Cortex of kidney (tissue), 1 donor: ENCODE measurements around the gene AGTPBP1.
"Not testable (repeated sequence)": the region's sequence is repeated elsewhere in the genome, so short reads cannot be mapped to it uniquely, and the experiment has no call there.

Experiments used
- DNase-seq: peaks from one replicate; lab custom pipeline; 2025; lab: John Stamatoyannopoulos, UW

The AGTPBP1 gene

DNA sequence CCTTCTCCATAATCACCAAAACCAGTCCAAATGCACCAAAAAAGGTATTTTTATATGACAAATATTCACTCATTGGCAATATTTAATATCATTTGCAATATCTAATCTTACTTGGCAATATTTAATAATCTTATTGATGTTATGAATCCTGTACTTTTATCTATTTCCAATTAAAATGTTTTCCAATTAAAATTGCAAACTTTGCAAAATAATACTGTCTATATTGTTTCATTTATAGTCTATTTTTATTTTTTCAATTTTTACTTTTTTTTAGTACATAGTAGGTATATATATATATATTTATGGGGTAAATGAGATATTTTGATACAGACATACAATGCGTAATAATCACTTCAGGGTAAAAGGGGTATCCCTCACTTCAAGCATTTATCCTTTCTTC lies 109.9 kb downstream of the AGTPBP1 start:
- DNase-seq, result no peak

GRCh38 chr9:85630676-85631075 lies 111.1 kb downstream of the AGTPBP1 start:
- DNase-seq, result no peak

- no peak for DNase-seq
Measured at GRCh38 chr9:85617141-85617670, 124.5 kb downstream of the AGTPBP1 start.

DNA sequence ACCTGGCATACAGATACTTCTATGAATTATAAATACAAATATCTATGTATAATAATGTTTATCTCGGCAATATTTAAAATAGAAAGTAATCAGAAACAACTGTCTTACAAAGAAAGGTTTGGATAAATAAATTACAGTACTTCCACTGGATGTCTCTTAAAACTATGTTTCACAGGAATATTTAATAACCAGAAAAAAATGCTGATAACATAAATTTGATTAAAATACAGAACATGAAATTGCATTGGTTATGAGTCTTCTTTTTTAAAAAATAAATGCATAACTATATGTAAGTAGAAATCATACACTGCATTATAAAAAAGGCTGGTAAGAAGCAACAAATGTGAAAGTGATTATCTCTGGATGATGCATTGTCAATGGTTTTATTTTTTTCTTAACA lies 126.0 kb downstream of the AGTPBP1 start:
- no peak for DNase-seq

DNA sequence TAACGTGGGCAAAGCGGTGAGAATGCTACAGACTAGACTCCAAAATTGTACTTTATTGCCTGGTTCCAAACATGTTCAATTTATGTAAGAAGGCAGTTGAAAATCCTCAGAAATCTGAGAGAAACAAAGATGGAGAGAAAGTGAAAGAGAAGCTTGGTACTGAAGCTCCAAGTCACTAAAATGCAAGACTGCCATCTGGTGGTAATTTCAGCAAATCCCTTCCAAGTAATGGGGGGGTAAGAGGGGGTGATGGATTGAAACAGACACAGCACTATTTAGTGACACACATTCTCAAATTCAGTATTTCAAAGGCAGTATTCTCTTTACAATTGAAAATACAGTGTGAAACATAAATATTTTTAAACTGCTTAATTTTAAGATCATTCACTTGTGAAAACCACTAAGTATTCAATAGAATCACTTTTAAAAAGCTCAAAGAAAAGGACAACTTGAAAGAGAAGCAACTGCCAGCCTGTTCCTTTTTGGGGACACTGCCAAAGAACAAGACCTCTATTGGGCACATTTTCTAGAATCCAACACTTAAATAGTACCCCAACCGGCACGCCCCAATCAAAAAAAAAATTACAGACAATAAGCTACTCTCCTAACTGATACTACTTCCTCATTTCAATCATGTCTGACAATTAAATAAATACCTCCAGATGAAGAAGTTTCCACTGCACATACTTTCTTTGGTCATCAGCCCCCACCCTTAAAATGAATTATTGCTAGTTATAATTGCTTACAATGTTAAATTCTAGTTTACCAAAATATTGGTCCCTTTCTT lies 131.5 kb downstream of the AGTPBP1 start:
- no peak for DNase-seq

DNA sequence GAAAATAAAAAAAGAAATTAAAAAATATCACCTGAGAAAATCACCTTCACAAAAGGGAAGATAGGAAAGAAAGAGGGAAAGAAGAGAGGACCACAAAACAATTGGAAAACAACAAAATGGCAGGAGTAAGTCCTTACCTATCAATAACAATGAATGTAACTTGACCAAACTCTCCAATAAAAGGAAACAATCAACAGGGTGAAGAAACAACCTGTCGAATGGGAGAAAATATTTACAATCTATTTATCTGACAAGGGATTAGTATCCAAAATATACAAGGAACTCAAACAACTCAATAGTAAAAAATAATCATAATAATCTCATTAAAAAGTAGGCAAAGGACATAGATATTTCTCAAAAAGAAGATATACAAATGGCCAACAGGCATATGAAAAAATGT lies 135.8 kb downstream of the AGTPBP1 start:
- DNase-seq, result no peak

- no peak for DNase-seq
Measured at GRCh38 chr9:85603936-85604335, 137.8 kb downstream of the AGTPBP1 start.

- DNase-seq, result no peak
Measured at GRCh38 chr9:85602742-85603141, 139.0 kb downstream of the AGTPBP1 start.

- DNase-seq, result no peak
Measured at GRCh38 chr9:85600675-85601263, 141.0 kb downstream of the AGTPBP1 start.

GRCh38 chr9:85599540-85600105 lies 142.1 kb downstream of the AGTPBP1 start:
- no peak for DNase-seq

- DNase-seq, result no peak
Measured at GRCh38 chr9:85594316-85594715, 147.4 kb downstream of the AGTPBP1 start.

GRCh38 chr9:85586684-85587083 lies 155.1 kb downstream of the AGTPBP1 start:
- no peak for DNase-seq

DNA sequence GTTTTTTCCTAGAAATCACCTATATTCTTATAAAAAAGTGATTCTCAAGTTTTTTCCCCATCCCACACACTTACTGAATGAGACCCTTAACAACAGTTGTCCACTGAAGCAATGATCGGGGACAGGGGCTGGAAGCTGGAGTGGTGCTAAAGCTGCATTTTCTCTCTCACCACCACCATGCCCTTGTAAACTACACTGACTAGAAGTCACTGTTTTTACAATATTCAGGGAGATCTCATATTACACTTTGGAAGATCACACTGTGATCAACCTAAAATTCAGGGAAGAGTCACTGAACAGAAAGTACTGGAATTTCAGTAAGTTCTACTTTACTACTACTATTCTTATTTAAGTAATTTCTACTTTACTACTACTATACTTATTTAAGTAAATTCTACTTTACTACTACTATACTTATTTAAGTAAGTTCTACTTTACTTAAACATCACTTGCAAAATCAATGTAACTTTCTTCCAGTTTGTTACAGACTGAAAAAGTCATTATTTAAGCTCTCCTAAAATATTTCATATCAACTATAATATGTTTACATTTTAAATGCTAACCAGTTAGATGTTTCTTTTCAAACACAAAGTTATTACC lies 164.3 kb downstream of the AGTPBP1 start:
- DNase-seq, result no peak

- no peak for DNase-seq
Measured at GRCh38 chr9:85575868-85576267, 165.9 kb downstream of the AGTPBP1 start.

DNA sequence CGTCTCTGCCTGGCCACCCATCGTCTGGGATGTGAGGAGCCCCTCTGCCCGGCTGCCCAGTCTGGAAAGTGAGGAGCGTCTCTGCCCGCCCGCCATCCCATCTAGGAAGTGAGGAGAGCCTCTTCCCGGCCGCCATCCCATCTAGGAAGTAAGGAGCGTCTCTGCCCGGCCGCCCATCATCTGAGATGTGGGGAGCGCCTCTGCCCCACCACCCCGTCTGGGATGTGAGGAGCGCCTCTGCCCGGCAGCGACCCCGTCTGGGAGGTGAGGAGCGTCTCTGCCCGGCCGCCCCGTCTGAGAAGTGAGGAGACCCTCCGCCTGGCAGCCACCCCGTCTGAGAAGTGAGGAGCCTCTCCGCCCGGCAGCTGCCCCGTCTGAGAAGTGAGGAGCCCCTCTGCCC lies 168.2 kb downstream of the AGTPBP1 start:
- DNase-seq, result not testable (repeated sequence)

GRCh38 chr9:85572917-85573316 lies 168.8 kb downstream of the AGTPBP1 start:
- not testable (repeated sequence) for DNase-seq

- DNase-seq, result no peak
Measured at GRCh38 chr9:85569988-85570387, 171.8 kb downstream of the AGTPBP1 start.

- DNase-seq, result no peak
Measured at GRCh38 chr9:85559526-85559925, 182.2 kb downstream of the AGTPBP1 start.

GRCh38 chr9:85554349-85554748 lies 187.4 kb downstream of the AGTPBP1 start:
- DNase-seq, result no peak

GRCh38 chr9:85553475-85553874 lies 188.3 kb downstream of the AGTPBP1 start:
- no peak for DNase-seq

- no peak for DNase-seq
Measured at GRCh38 chr9:85547599-85547998, 194.2 kb downstream of the AGTPBP1 start.

GRCh38 chr9:85543196-85543595 lies 198.6 kb downstream of the AGTPBP1 start:
- DNase-seq, result no peak

DNA sequence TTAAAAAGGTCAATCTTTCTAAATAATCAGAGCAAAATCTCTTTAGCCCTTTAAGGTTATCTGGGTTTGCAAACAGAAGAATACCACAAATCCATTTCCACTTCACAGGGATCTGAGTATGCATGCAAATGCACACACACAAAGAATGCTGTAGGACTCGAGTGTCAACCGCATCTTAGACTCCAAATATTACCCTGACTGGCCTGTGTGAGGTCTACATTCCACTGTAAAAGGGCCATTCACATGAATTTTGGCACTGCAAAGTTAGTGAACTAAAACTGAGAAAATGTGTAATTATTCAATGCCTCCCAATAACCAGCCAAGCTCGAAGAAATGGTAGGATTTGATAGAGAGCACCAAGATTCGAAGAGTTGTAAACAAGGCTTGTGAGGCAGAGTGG lies 199.9 kb downstream of the AGTPBP1 start:
- no peak for DNase-seq
